Panc1 (cell line): Measurements from ENCODE around the gene ETV5.

Source experiments
- POLR2AphosphoS5 ChIP-seq: IDR thresholded peaks from 2 replicates; pipeline ENCODE4 v1.6.1; 2012; ENCODE audit warnings: mild to moderate bottlenecking, low read depth, low read length, moderate library complexity
- SIN3A ChIP-seq: IDR thresholded peaks from 2 replicates; pipeline ENCODE4 v1.6.1; 2012; ENCODE audit warnings: low read depth, mild to moderate bottlenecking, low read length, moderate library complexity, borderline replicate concordance; ENCODE audit not compliant: insufficient read depth
- TF ChIP-seq, protein P1 (sequence below): fragments of 450-650 bp; IDR thresholded peaks from 2 replicates; pipeline ENCODE4 v1.5.1; 2017; ENCODE audit warnings: mild to moderate bottlenecking
- TF ChIP-seq, protein P2 (sequence below), 2 experiments: IDR thresholded peaks; 2 replicates each; pipeline ENCODE4 v1.6.1; 2011 to 2012; ENCODE audit warnings: low read depth in 2 of 2, control low read depth in 1 of 2, low read length in 1 of 2, mild to moderate bottlenecking in 1 of 2, moderate library complexity in 1 of 2; ENCODE audit not compliant: insufficient read depth in 1 of 2

DNA sequence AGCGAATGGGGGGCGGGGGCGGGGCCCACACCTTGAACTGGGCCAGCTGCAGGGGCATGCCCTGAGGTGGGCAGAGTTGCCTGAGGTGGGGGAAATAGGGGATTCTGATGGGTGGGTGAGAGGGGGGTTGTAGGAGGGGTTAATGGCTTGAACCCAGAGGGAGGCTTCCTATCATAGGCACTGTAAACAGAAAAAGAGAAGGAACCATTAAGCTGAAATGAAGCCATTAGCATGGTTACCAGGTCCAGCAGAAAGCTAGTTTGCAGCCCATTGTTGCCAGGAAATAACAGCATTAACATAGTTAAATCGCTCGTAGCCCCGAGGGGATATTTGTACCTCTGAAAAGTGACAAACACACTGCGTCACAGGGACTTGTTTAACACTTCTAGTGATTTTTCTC is 29.0 kb downstream of the ETV5 start:
- TF ChIP-seq, protein P1, sequence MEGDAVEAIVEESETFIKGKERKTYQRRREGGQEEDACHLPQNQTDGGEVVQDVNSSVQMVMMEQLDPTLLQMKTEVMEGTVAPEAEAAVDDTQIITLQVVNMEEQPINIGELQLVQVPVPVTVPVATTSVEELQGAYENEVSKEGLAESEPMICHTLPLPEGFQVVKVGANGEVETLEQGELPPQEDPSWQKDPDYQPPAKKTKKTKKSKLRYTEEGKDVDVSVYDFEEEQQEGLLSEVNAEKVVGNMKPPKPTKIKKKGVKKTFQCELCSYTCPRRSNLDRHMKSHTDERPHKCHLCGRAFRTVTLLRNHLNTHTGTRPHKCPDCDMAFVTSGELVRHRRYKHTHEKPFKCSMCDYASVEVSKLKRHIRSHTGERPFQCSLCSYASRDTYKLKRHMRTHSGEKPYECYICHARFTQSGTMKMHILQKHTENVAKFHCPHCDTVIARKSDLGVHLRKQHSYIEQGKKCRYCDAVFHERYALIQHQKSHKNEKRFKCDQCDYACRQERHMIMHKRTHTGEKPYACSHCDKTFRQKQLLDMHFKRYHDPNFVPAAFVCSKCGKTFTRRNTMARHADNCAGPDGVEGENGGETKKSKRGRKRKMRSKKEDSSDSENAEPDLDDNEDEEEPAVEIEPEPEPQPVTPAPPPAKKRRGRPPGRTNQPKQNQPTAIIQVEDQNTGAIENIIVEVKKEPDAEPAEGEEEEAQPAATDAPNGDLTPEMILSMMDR, result no peak
- no peak for TF ChIP-seq POLR2AphosphoS5
- TF ChIP-seq, protein P2, sequence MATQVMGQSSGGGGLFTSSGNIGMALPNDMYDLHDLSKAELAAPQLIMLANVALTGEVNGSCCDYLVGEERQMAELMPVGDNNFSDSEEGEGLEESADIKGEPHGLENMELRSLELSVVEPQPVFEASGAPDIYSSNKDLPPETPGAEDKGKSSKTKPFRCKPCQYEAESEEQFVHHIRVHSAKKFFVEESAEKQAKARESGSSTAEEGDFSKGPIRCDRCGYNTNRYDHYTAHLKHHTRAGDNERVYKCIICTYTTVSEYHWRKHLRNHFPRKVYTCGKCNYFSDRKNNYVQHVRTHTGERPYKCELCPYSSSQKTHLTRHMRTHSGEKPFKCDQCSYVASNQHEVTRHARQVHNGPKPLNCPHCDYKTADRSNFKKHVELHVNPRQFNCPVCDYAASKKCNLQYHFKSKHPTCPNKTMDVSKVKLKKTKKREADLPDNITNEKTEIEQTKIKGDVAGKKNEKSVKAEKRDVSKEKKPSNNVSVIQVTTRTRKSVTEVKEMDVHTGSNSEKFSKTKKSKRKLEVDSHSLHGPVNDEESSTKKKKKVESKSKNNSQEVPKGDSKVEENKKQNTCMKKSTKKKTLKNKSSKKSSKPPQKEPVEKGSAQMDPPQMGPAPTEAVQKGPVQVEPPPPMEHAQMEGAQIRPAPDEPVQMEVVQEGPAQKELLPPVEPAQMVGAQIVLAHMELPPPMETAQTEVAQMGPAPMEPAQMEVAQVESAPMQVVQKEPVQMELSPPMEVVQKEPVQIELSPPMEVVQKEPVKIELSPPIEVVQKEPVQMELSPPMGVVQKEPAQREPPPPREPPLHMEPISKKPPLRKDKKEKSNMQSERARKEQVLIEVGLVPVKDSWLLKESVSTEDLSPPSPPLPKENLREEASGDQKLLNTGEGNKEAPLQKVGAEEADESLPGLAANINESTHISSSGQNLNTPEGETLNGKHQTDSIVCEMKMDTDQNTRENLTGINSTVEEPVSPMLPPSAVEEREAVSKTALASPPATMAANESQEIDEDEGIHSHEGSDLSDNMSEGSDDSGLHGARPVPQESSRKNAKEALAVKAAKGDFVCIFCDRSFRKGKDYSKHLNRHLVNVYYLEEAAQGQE (IDR thresholded peaks at IDR 0.05; ENCODE audit: insufficient read depth in 1 of 2, low read depth in 2 of 2, low read length in 1 of 2), result no peak
- TF ChIP-seq SIN3A, result no peak
